ENCODE data around the gene TTC31. TPM values are rescaled to one million over a fixed set of nuclear protein-coding genes. Genes with fewer than 3 reads are reported as not detected.
"Not testable (repeated sequence)": the region's sequence is repeated elsewhere in the genome, so short reads cannot be mapped to it uniquely, and the experiment has no call there.

TTC31 gene
- total RNA-seq, 2 experiments from 2014 or later, result 20.6 to 26.1 TPM

GRCh38 chr2:74474899-74475298 is 8.0 kb upstream of the TTC31 start:
- H3K27ac Mint-ChIP-seq, result no peak overlapping the region
- H3K4me3 Mint-ChIP-seq, result no peak overlapping the region
- Histone ChIP-seq H3K27me3 (ENCODE audit: control insufficient read depth in 1 of 2, insufficient read depth in 2 of 2, low read length in 2 of 2) (no peaks in the 10 kb centered on the region), H3K9me3 (ENCODE audit: control insufficient read depth in 1 of 2, insufficient read depth in 1 of 2, low read length in 2 of 2) (no peaks in the 10 kb centered on the region), H3K36me3 (ENCODE audit: insufficient read depth, low read length) (peaks cover 27% of the 10 kb centered on the region), H3K4me1 (ENCODE audit: insufficient read depth, low read length) (peaks cover 30% of the 10 kb centered on the region), H3K27ac (ENCODE audit: low read depth in 1 of 2, low read length in 2 of 2) (no peak overlapping the region), H3K4me3 (ENCODE audit: low read length) (no peak overlapping the region)
- TF ChIP-seq, protein P1, sequence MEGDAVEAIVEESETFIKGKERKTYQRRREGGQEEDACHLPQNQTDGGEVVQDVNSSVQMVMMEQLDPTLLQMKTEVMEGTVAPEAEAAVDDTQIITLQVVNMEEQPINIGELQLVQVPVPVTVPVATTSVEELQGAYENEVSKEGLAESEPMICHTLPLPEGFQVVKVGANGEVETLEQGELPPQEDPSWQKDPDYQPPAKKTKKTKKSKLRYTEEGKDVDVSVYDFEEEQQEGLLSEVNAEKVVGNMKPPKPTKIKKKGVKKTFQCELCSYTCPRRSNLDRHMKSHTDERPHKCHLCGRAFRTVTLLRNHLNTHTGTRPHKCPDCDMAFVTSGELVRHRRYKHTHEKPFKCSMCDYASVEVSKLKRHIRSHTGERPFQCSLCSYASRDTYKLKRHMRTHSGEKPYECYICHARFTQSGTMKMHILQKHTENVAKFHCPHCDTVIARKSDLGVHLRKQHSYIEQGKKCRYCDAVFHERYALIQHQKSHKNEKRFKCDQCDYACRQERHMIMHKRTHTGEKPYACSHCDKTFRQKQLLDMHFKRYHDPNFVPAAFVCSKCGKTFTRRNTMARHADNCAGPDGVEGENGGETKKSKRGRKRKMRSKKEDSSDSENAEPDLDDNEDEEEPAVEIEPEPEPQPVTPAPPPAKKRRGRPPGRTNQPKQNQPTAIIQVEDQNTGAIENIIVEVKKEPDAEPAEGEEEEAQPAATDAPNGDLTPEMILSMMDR (IDR thresholded peaks at IDR 0.05), result no peak
- H3K9me3 Mint-ChIP-seq, result no peaks in the 10 kb centered on the region
- no peaks in the 10 kb centered on the region for H3K27me3 Mint-ChIP-seq
- H3K36me3 Mint-ChIP-seq (ENCODE audit: low read depth), result peaks cover 55% of the 10 kb centered on the region
- ChIA-PET CTCF (interaction anchor here (0.8 to 2.2 kb wide), 4 partner anchors 8 to 84 kb away, joined by 3 to 8 read pairs (median 4); partner anchors contain the start of genes CCDC142, MOGS and TTC31), POLR2A (interaction anchor here (9.1 kb wide), 1 partner anchor 18 kb away, joined by 225 read pairs; the partner anchor contains the start of genes INO80B and WBP1)
- no peak for DNase-seq
- peaks cover 30% of the 10 kb centered on the region for H3K4me1 Mint-ChIP-seq (ENCODE audit: low read depth)
- no peak for ATAC-seq (ENCODE audit: poor library complexity)
- intact Hi-C loops (cut with DNase I, micrococcal nuclease), result loop anchor here (5.0 kb wide), 2 partner anchors 53 to 83 kb away; partner anchors contain the start of genes C2orf81 (in 1 of the 2) and WDR54 (in 1 of the 2)

GRCh38 chr2:74481431-74481830 is 1.4 kb upstream of the TTC31 start:
- Histone ChIP-seq H3K9me3 (ENCODE audit: control insufficient read depth in 1 of 2, insufficient read depth in 1 of 2, low read length in 2 of 2) (no peaks in the 10 kb centered on the region), H3K4me3 (ENCODE audit: low read length) (peak overlapping the region; percentile 77), H3K27me3 (ENCODE audit: control insufficient read depth in 1 of 2, insufficient read depth in 2 of 2, low read length in 2 of 2) (no peaks in the 10 kb centered on the region), H3K4me1 (ENCODE audit: insufficient read depth, low read length) (peaks cover 31% of the 10 kb centered on the region), H3K27ac (ENCODE audit: low read depth in 1 of 2, low read length in 2 of 2) (no peak overlapping the region), H3K36me3 (ENCODE audit: insufficient read depth, low read length) (peaks cover 30% of the 10 kb centered on the region)
- peak overlapping the region; percentile 99 for H3K4me3 Mint-ChIP-seq
- H3K27me3 Mint-ChIP-seq, result no peaks in the 10 kb centered on the region
- ChIA-PET POLR2A (interaction anchor here (0.7 to 6.9 kb wide), 10 partner anchors 9 to 90 kb away, joined by 3 to 169 read pairs (median 16); partner anchors contain the start of genes AUP1, HTRA2, INO80B and LBX2), CTCF (interaction anchor here (0.6 to 4.6 kb wide), 9 partner anchors 9 to 110 kb away, joined by 3 to 61 read pairs (median 5); partner anchors contain the start of genes AUP1, HTRA2, INO80B and MRPL53)
- H3K27ac Mint-ChIP-seq, result peak overlapping the region; percentile 14
- peaks cover 26% of the 10 kb centered on the region for H3K4me1 Mint-ChIP-seq (ENCODE audit: low read depth)
- peaks cover 56% of the 10 kb centered on the region for H3K36me3 Mint-ChIP-seq (ENCODE audit: low read depth)
- ATAC-seq (ENCODE audit: poor library complexity) (no peak), DNase-seq (no peak)
- intact Hi-C loops (cut with DNase I, micrococcal nuclease), result loop anchor here in 1 of 2 experiments (2.0 to 5.0 kb wide), 2 partner anchors 15 to 396 kb away; no protein-coding TSS in a partner anchor
- no peaks in the 10 kb centered on the region for H3K9me3 Mint-ChIP-seq
- TF ChIP-seq, protein P1 (IDR thresholded peaks at IDR 0.05), result no peak

DNA sequence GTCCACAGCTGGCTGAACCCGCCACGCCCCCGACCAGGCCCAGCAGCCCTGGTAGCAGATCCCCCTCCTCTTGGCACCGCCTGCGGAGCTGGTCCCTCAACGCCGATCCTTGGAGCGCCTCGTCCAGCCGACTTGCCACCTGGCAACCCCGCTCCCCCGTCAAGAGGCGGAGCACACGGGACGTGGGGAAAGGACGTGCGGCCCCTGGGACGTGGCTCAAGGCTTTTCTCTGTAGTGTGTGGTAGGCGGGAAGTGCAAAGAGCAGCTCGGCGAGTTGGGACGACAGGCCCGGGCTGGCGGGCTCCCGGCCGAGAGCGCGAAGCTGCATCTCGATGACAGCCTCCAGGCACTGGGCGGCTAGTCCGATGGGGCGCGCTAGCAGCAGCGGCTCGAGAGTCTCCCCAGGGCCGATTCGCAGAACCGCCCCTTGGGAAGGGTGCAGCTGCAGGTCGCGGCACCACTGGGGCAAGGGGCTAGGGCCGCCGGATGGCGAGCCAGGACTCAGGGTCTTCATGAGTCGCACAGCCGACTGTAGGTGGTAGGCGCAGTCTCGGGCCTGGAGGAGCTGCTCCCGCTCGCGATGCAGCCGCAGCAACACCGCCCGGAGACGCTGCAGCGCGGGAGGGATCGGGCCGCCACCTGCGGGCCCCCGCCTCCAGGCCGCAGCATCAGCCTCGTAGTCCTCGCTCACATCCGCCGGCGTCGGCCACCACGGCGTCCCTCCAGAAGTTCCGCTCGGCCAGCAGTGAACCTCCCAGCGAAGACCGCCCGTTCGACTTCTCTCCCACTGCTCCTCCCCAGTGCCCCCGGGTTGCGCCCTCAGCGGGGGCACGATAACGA is 700 bp upstream of the TTC31 start:
- POLR2A ChIA-PET, result interaction anchor here (0.7 to 6.9 kb wide), 21 partner anchors 10 to 654 kb away, joined by 3 to 169 read pairs (median 8); partner anchors contain the start of genes AUP1, C2orf81, DQX1 and HTRA2
- Mint-ChIP-seq H3K27me3 (no peaks in the 10 kb centered on the region), H3K4me1 (ENCODE audit: low read depth) (peaks cover 26% of the 10 kb centered on the region), H3K4me3 (peak overlapping the region; percentile 99), H3K27ac (peak overlapping the region; percentile 97), H3K36me3 (ENCODE audit: low read depth) (peaks cover 57% of the 10 kb centered on the region), H3K9me3 (no peaks in the 10 kb centered on the region)
- Histone ChIP-seq H3K9me3 (ENCODE audit: control insufficient read depth in 1 of 2, insufficient read depth in 1 of 2, low read length in 2 of 2) (no peaks in the 10 kb centered on the region), H3K4me3 (ENCODE audit: low read length) (peak overlapping the region; percentile 77), H3K4me1 (ENCODE audit: insufficient read depth, low read length) (peaks cover 31% of the 10 kb centered on the region), H3K36me3 (ENCODE audit: insufficient read depth, low read length) (peaks cover 30% of the 10 kb centered on the region), H3K27me3 (ENCODE audit: control insufficient read depth in 1 of 2, insufficient read depth in 2 of 2, low read length in 2 of 2) (no peaks in the 10 kb centered on the region), H3K27ac (ENCODE audit: low read depth in 1 of 2, low read length in 2 of 2) (peak overlapping the region; percentile 93 to 94)
- TF ChIP-seq, protein P1 (IDR thresholded peaks at IDR 0.05), result no peak
- intact Hi-C loops (cut with DNase I, micrococcal nuclease), result loop anchor here (1.0 to 5.0 kb wide), 6 partner anchors 10 to 395 kb away; partner anchors contain the start of genes INO80B (in 2 of the 2), AUP1 (in 1 of the 2), HTRA2 (in 1 of the 2) and MRPL53 (in 1 of the 2)
- peak; percentile 32 for ATAC-seq (ENCODE audit: poor library complexity)
- DNase-seq, result peak in 10 of 14 experiments; percentile 35 to 79 (median 46)
- CTCF ChIA-PET, result interaction anchor here (0.6 to 4.6 kb wide), 16 partner anchors 8 to 745 kb away, joined by 3 to 61 read pairs (median 8); partner anchors contain the start of genes AUP1, C2orf81, HTRA2 and INO80B

GRCh38 chr2:74483675-74484164 is 839 bp downstream of the TTC31 start:
- H3K9me3 Mint-ChIP-seq; H3K27me3 Mint-ChIP-seq; H3K9me3 ChIP-seq (ENCODE audit: control insufficient read depth in 1 of 2, insufficient read depth in 1 of 2, low read length in 2 of 2); DNase-seq; H3K27me3 ChIP-seq (ENCODE audit: control insufficient read depth in 1 of 2, insufficient read depth in 2 of 2, low read length in 2 of 2); ATAC-seq (ENCODE audit: poor library complexity): not testable (repeated sequence)
- Histone ChIP-seq H3K4me3 (ENCODE audit: low read length) (peak overlapping the region; percentile 77), H3K4me1 (ENCODE audit: insufficient read depth, low read length) (peaks cover 31% of the 10 kb centered on the region), H3K36me3 (ENCODE audit: insufficient read depth, low read length) (peaks cover 28% of the 10 kb centered on the region), H3K27ac (ENCODE audit: low read depth in 1 of 2, low read length in 2 of 2) (peak overlapping the region in 1 of 2 donors; percentile 94)
- H3K36me3 Mint-ChIP-seq (ENCODE audit: low read depth), result peaks cover 56% of the 10 kb centered on the region
- ChIA-PET POLR2A (interaction anchor here (0.8 to 6.9 kb wide), 13 partner anchors 11 to 106 kb away, joined by 5 to 169 read pairs (median 16); partner anchors contain the start of genes AUP1, C2orf81, DQX1 and HTRA2), CTCF (interaction anchor here (0.6 to 4.6 kb wide), 20 partner anchors 9 to 1250 kb away, joined by 3 to 61 read pairs (median 6); partner anchors contain the start of genes AUP1, C2orf81, CCT7 and HTRA2)
- peak overlapping the region; percentile 99 for H3K4me3 Mint-ChIP-seq
- intact Hi-C loops (cut with DNase I, micrococcal nuclease), result loop anchor here (1.0 to 5.0 kb wide), 8 partner anchors 11 to 394 kb away; partner anchors contain the start of genes AUP1 (in 1 of the 2), C2orf81 (in 1 of the 2), HTRA2 (in 1 of the 2) and INO80B (in 1 of the 2)
- peaks cover 26% of the 10 kb centered on the region for H3K4me1 Mint-ChIP-seq (ENCODE audit: low read depth)
- H3K27ac Mint-ChIP-seq, result peak overlapping the region; percentile 97
